PC-3 (cell line): ENCODE results near the gene UBA6. TPM values are rescaled to one million over a fixed set of nuclear protein-coding genes. Genes with fewer than 3 reads are reported as not detected.
"Not testable (repeated sequence)": the region's sequence is repeated elsewhere in the genome, so short reads cannot be mapped to it uniquely, and the experiment has no call there.

ENCODE experiments used
- ATAC-seq: fragments of 200-7000 bp; cut with Tn5 transposase; 2 replicates; pipeline ENCODE4 v1.9.1; 2020; ENCODE audit warnings: mild to moderate bottlenecking, moderate library complexity
- BruUV-seq: library from RNA; stranded (reverse); fragments of 400-500 nt; replicated peaks from 2 replicates; lab custom pipeline; 2021; lab: Mats Ljungman, UMichigan
- CTCF ChIA-PET: fragments of 300-600 bp; sonication (Branson Sonifier 250); formaldehyde crosslinking; loops from one replicate; lab custom pipeline; 2022; ENCODE audit warnings: antibody characterized with exemption; lab: Charles Lee
- POLR2A ChIA-PET: fragments of 300-600 bp; sonication (Branson Sonifier 250); formaldehyde crosslinking; loops from one replicate; lab custom pipeline; 2022; ENCODE audit warnings: antibody characterized with exemption; ENCODE audit not compliant: unreplicated experiment; lab: Charles Lee
- DNase-seq: peaks from one replicate; pipeline ENCODE4 v3.0.0-alpha.2; 2015
- H2AFZ ChIP-seq: fragments of 300-600 bp; sonication (generic); 2 replicates; pipeline ENCODE4 v1.6.0; 2016; ENCODE audit warnings: antibody characterized with exemption, low read length
- H3F3A ChIP-seq: fragments of 300-600 bp; sonication (generic); one replicate; pipeline ENCODE4 v1.6.0; 2017; ENCODE audit warnings: antibody characterized with exemption, low read length, control low read depth, mild to moderate bottlenecking; ENCODE audit not compliant: unreplicated experiment
- H3K27ac ChIP-seq: fragments of 300-600 bp; sonication (generic); 2 replicates; pipeline ENCODE4 v1.5.1; 2016; ENCODE audit warnings: mild to moderate bottlenecking, low read length
- H3K27me3 ChIP-seq: fragments of 300-600 bp; sonication (generic); 2 replicates; pipeline ENCODE4 v1.6.1; 2016; ENCODE audit warnings: low read length, mixed read lengths
- H3K36me3 ChIP-seq: fragments of 300-600 bp; sonication (generic); 2 replicates; pipeline ENCODE4 v1.6.1; 2016; ENCODE audit warnings: low read depth, mixed run types, low read length, mixed read lengths
- H3K4me1 ChIP-seq: fragments of 300-600 bp; sonication (generic); 2 replicates; pipeline ENCODE4 v1.5.1; 2016; ENCODE audit warnings: low read length; ENCODE audit not compliant: insufficient read depth
- H3K4me2 ChIP-seq: fragments of 300-600 bp; sonication (generic); 2 replicates; pipeline ENCODE4 v1.6.0; 2016; ENCODE audit warnings: low read length
- H3K4me3 ChIP-seq: fragments of 300-600 bp; sonication (generic); 2 replicates; pipeline ENCODE4 v1.5.1; 2016; ENCODE audit warnings: mild to moderate bottlenecking, low read length, mixed read lengths
- H3K79me2 ChIP-seq: fragments of 300-600 bp; sonication (generic); 2 replicates; pipeline ENCODE4 v1.6.1; 2017; ENCODE audit warnings: low read length, mixed read lengths
- H3K9ac ChIP-seq: fragments of 300-600 bp; sonication (generic); 2 replicates; pipeline ENCODE4 v1.6.0; 2016; ENCODE audit warnings: mild to moderate bottlenecking, low read length
- H3K9me2 ChIP-seq: fragments of 300-600 bp; sonication (generic); replicated peaks from 2 replicates; pipeline ENCODE4 v1.6.1; 2016; ENCODE audit warnings: mixed run types, low read length, mixed read lengths
- H3K9me3 ChIP-seq: fragments of 300-600 bp; sonication (generic); 2 replicates; pipeline ENCODE4 v1.6.1; 2016; ENCODE audit warnings: low read length, mixed read lengths
- H4K20me1 ChIP-seq: fragments of 300-600 bp; sonication (generic); 2 replicates; pipeline ENCODE4 v1.6.1; 2016; ENCODE audit warnings: low read length, mixed read lengths
- EZH2 ChIP-seq: fragments of 300-600 bp; sonication (generic); IDR thresholded peaks from one replicate; pipeline ENCODE4 v1.6.1; 2017; ENCODE audit warnings: antibody characterized with exemption, mild to moderate bottlenecking, low read length; ENCODE audit not compliant: unreplicated experiment
- EZH2phosphoT487 ChIP-seq: fragments of 300-600 bp; sonication (generic); IDR thresholded peaks from 2 replicates; pipeline ENCODE4 v1.6.1; 2018; ENCODE audit warnings: mild to moderate bottlenecking, antibody characterized with exemption, low read length, borderline replicate concordance
- intact Hi-C: fragments of 100-400 bp; cut with micrococcal nuclease; formaldehyde crosslinking; loops from 2 replicates; pipeline ENCODE4 v1.9.0; 2023
- total RNA-seq: library from RNA; depleted of rRNA; stranded (reverse); fragments of >200 nt; gene quantifications from 2 replicates; pipeline ENCODE4 v1.2.3, GENCODE V29; 2014
- TF ChIP-seq, protein P1 (sequence below): fragments of 300-600 bp; sonication (generic); conservative IDR thresholded peaks from 2 replicates; pipeline ENCODE4 v1.5.1; 2017; ENCODE audit warnings: antibody characterized with exemption, low read depth, mild to moderate bottlenecking, low read length

Gene UBA6
- total RNA-seq, 1 experiment from 2014 or later: 94.6 TPM

DNA sequence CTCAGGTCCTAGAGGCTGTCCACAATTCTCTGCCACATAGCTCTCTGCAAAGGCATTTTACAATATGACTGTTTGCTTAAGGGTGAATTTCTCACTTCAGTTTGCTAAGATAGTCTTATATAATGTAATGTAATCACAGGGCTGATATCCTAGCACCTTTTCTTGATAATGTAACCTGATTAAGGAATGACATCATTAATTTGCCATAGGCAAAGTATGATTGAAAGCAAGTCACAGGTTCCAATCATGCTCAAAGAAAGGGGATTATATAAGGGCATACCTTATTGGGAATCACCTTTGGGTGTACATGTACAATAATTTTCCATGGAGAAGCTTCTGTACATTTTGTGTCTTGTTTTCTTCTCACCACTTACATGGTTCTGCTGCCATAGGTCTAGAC is 34.4 kb upstream of the UBA6 start:
- no peak overlapping the region for H2AFZ ChIP-seq
- H3K4me1 ChIP-seq: no peaks in the 10 kb centered on the region
- no peak overlapping the region for H3K9ac ChIP-seq
- H3F3A ChIP-seq: no peaks in the 10 kb centered on the region
- no peaks in the 10 kb centered on the region for H3K9me2 ChIP-seq
- CTCF ChIA-PET: no interaction called here
- no peaks in the 10 kb centered on the region for H3K9me3 ChIP-seq
- TF ChIP-seq EZH2phosphoT487 (no peak), EZH2 (no peak)
- TF ChIP-seq, protein P1, sequence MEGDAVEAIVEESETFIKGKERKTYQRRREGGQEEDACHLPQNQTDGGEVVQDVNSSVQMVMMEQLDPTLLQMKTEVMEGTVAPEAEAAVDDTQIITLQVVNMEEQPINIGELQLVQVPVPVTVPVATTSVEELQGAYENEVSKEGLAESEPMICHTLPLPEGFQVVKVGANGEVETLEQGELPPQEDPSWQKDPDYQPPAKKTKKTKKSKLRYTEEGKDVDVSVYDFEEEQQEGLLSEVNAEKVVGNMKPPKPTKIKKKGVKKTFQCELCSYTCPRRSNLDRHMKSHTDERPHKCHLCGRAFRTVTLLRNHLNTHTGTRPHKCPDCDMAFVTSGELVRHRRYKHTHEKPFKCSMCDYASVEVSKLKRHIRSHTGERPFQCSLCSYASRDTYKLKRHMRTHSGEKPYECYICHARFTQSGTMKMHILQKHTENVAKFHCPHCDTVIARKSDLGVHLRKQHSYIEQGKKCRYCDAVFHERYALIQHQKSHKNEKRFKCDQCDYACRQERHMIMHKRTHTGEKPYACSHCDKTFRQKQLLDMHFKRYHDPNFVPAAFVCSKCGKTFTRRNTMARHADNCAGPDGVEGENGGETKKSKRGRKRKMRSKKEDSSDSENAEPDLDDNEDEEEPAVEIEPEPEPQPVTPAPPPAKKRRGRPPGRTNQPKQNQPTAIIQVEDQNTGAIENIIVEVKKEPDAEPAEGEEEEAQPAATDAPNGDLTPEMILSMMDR: no peak
- H3K4me2 ChIP-seq: no peak overlapping the region
- BruUV-seq: no TSS peak
- DNase-seq: no peak
- H3K4me3 ChIP-seq: no peak overlapping the region
- no peak overlapping the region for H3K27ac ChIP-seq
- H3K36me3 ChIP-seq: no peaks in the 10 kb centered on the region
- no peaks in the 10 kb centered on the region for H4K20me1 ChIP-seq
- H3K27me3 ChIP-seq: no peaks in the 10 kb centered on the region
- POLR2A ChIA-PET: no interaction called here
- no peaks in the 10 kb centered on the region for H3K79me2 ChIP-seq
- no peak for ATAC-seq
- intact Hi-C loops: no loop called here

DNA sequence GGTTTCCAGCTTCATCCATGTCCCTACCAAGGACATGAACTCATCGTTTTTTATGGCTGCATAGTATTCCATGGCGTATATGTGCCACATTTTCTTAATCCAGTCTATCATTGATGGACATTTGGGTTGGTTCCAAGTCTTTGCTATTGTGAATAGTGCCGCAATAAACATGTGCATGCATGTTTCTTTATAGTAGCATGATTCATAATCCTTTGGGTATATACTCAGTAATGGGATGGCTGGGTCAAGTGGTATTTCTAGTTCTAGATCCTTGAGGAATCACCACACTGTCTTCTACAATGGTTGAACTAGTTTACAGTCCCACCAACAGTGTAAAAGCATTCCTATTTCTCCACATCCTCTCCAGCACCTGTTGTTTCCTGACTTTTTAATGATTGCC is 29.6 kb upstream of the UBA6 start:
- BruUV-seq, H3K79me2 ChIP-seq, H3K4me3 ChIP-seq, ATAC-seq, H3K27ac ChIP-seq, H4K20me1 ChIP-seq, CTCF ChIA-PET, H3K4me2 ChIP-seq, intact Hi-C loops, POLR2A ChIA-PET, H3K36me3 ChIP-seq, H3K9me2 ChIP-seq, H2AFZ ChIP-seq, H3K4me1 ChIP-seq, H3F3A ChIP-seq, DNase-seq, H3K27me3 ChIP-seq, H3K9ac ChIP-seq: not testable (repeated sequence)
- peaks cover 12% of the 10 kb centered on the region; the same call in 1 of the 2 replicates for H3K9me3 ChIP-seq

DNA sequence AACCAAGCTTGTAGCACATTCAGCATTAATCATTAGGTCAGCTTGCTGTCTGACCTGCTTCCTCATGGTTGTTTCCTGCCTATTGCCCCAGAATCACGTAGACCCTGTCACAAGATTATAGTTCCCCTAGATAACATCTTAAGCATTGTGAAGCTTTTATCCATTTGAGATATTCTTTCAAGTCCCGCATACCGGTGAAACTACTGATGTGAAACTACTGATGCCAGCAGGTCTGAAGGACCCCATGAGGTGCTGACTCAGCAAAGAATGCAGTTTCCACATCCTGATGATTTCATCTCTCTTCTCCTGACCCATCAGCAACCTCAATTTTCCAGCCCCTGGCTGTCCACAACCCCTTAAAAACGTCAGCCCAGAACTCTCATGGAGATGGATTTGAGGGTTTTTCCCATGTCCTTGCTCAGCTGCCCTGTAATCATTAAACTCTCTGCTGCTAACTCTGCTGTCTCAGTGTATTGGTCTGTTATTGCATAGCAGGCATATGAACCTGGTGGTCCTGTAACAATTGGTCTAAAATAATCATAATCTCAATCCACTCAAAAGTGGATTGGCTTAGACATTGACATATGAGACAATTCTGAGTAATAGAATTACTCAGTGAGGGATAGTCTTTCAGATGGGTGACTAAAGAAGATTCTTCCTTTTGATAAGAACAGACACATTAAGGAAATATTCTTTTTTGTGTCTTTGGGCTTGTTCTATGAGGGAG is 26.3 kb upstream of the UBA6 start:
- peak; percentile 75 for DNase-seq
- H3K4me2 ChIP-seq: peak overlapping the region; percentile 7; the same call in 1 of the 2 replicates
- no peaks in the 10 kb centered on the region for H3K79me2 ChIP-seq
- POLR2A ChIA-PET: interaction anchor here (0.6 kb wide), 1 partner anchor 15 kb away, joined by 4 read pairs; no protein-coding TSS in a partner anchor
- TF ChIP-seq EZH2phosphoT487 (no peak), EZH2 (no peak)
- TF ChIP-seq, protein P1: no peak
- BruUV-seq: no TSS peak
- H3K9me3 ChIP-seq: peaks cover 12% of the 10 kb centered on the region; the same call in 1 of the 2 replicates
- H3F3A ChIP-seq: no peaks in the 10 kb centered on the region
- ATAC-seq: peak; percentile 71
- H3K27ac ChIP-seq: peak overlapping the region; percentile 65
- CTCF ChIA-PET: no interaction called here
- no peaks in the 10 kb centered on the region for H4K20me1 ChIP-seq
- intact Hi-C loops: no loop called here
- H3K27me3 ChIP-seq: no peaks in the 10 kb centered on the region
- no peak overlapping the region for H2AFZ ChIP-seq
- H3K4me3 ChIP-seq: peak overlapping the region; percentile 13
- H3K36me3 ChIP-seq: peaks cover 9% of the 10 kb centered on the region; the same call in 1 of the 2 replicates
- no peak overlapping the region for H3K9ac ChIP-seq
- peaks cover 11% of the 10 kb centered on the region for H3K4me1 ChIP-seq
- H3K9me2 ChIP-seq: no peaks in the 10 kb centered on the region
